AG10803 (cell line): ENCODE data around the gene RFLNA.

Source experiments
- DNase-seq: peaks from one replicate; pipeline ENCODE4 v3.0.0; 2010; ENCODE audit warnings: low read depth
- H3K4me3 ChIP-seq: 2 replicates; pipeline ENCODE4 v1.5.1; 2011; ENCODE audit warnings: mild to moderate bottlenecking, low read length, control low read depth
- CTCF ChIP-seq: conservative IDR thresholded peaks from 2 replicates; pipeline ENCODE4 v1.5.1; 2011; ENCODE audit warnings: mild to moderate bottlenecking, low read length, control low read depth, inconsistent platforms

Gene RFLNA

GRCh38 chr12:124303579-124304313 lies 8.9 kb downstream of the RFLNA start:
- TF ChIP-seq CTCF, result no peak
- no peak overlapping the region for H3K4me3 ChIP-seq
- DNase-seq, result no peak

GRCh38 chr12:124304314-124304790 lies 9.5 kb downstream of the RFLNA start:
- no peak for TF ChIP-seq CTCF
- no peak for DNase-seq
- H3K4me3 ChIP-seq, result no peak overlapping the region

- no peak for TF ChIP-seq CTCF
- DNase-seq, result no peak
- no peak overlapping the region for H3K4me3 ChIP-seq
Observed at GRCh38 chr12:124305136-124305535, 10.2 kb downstream of the RFLNA start.

- H3K4me3 ChIP-seq, result no peak overlapping the region
- no peak for TF ChIP-seq CTCF
- DNase-seq, result no peak
Observed at GRCh38 chr12:124305776-124306685, 11.1 kb downstream of the RFLNA start.

GRCh38 chr12:124306686-124307555 lies 12.0 kb downstream of the RFLNA start:
- no peak for TF ChIP-seq CTCF
- H3K4me3 ChIP-seq, result no peak overlapping the region
- no peak for DNase-seq

GRCh38 chr12:124307556-124307825 lies 12.6 kb downstream of the RFLNA start:
- TF ChIP-seq CTCF, result no peak
- no peak for DNase-seq
- H3K4me3 ChIP-seq, result no peak overlapping the region
